ENCODE results near the gene MGAT1.

GRCh38 chr5:180810959-180811622, 8.5 kb upstream of the MGAT1 start:
- TF ChIP-seq CTCF (IDR thresholded peaks at IDR 0.05; ENCODE audit: insufficient read depth, low read length): no peak
- TF ChIP-seq POLR2AphosphoS5 (IDR thresholded peaks at IDR 0.05; ENCODE audit: low read depth): no peak; the same call in 1 of the 2 replicates
- peak; percentile 34 for TF ChIP-seq REST (IDR thresholded peaks at IDR 0.05; ENCODE audit: insufficient replicate concordance, low read depth)
